ENCODE results near the gene HAUS7.

HAUS7 gene

DNA sequence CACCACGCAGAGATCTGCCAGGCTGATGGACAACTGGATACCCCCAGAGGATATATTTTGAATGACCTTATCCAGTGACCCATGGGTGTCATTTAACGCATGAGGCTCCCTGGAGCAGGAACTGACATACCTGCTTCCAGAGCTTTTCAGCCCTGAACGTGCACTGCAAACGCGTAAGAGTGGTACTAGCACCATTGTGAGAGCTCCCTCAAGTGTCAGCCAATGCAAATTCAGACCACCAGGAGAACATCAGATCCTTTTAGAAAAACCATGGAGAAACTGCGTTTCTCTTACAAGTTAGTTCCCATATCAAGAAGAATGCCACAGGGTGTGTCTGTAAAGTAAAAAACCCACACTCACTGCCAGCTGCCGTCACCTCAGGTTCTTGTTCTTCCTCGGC, 31.8 kb downstream of the HAUS7 start:
- Histone ChIP-seq H3K36me3 (ENCODE audit: control insufficient read depth, insufficient read depth, low read length) (no peaks in the 10 kb centered on the region), H3K4me3 (ENCODE audit: extremely low read depth, insufficient read depth, low read length, poor library complexity, severe bottlenecking) (no peak overlapping the region), H3K4me1 (ENCODE audit: control insufficient read depth, insufficient read depth, low read length, poor library complexity, severe bottlenecking) (no peaks in the 10 kb centered on the region), H3K9me3 (ENCODE audit: control insufficient read depth, low read length) (no peaks in the 10 kb centered on the region), H3K27ac (ENCODE audit: low read depth, low read length, severe bottlenecking) (no peak overlapping the region)
- WGBS, 2 experiments (ENCODE audit: insufficient coverage in 2 of 2): 30 to 45% methylated on average over 5 to 6 of the region's 8 CpGs

- WGBS, 2 experiments (ENCODE audit: insufficient coverage in 2 of 2): no CpG with 5 or more reads among the region's 3 CpGs
- Histone ChIP-seq H3K9me3 (ENCODE audit: control insufficient read depth, low read length) (no peaks in the 10 kb centered on the region), H3K36me3 (ENCODE audit: control insufficient read depth, insufficient read depth, low read length) (no peaks in the 10 kb centered on the region), H3K4me1 (ENCODE audit: control insufficient read depth, insufficient read depth, low read length, poor library complexity, severe bottlenecking) (no peaks in the 10 kb centered on the region), H3K4me3 (ENCODE audit: extremely low read depth, insufficient read depth, low read length, poor library complexity, severe bottlenecking) (no peak overlapping the region), H3K27ac (ENCODE audit: low read depth, low read length, severe bottlenecking) (no peak overlapping the region)
These were observed 34.5 kb downstream of the HAUS7 start for GRCh38 chrX:153435845-153436244.

DNA sequence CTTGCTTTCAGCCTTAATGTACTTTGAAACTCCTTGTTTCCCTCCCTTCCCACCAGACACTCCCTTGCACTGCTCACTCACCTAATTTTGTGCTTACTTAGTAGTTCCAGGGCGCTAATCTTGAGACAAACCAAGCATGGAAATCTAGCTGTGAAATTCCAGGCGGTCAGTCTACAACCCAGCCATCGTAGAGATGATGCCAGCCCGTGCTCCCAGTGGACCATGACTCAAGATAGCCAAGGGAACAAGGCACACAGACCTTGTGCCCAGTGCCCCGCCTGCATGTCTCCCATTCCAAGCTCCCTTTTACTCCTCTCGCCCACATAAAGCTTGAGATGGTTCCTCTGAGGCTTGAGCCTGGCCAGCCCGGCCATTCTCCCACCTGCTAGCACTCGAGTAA, 35.6 kb downstream of the HAUS7 start:
- 89 to 90% methylated on average over 2 to 4 of the region's 8 CpGs for WGBS, 2 experiments (ENCODE audit: insufficient coverage in 2 of 2)
- Histone ChIP-seq H3K27ac (ENCODE audit: low read depth, low read length, severe bottlenecking) (no peak overlapping the region), H3K36me3 (ENCODE audit: control insufficient read depth, insufficient read depth, low read length) (no peaks in the 10 kb centered on the region), H3K9me3 (ENCODE audit: control insufficient read depth, low read length) (no peaks in the 10 kb centered on the region), H3K4me3 (ENCODE audit: extremely low read depth, insufficient read depth, low read length, poor library complexity, severe bottlenecking) (no peak overlapping the region), H3K4me1 (ENCODE audit: control insufficient read depth, insufficient read depth, low read length, poor library complexity, severe bottlenecking) (no peaks in the 10 kb centered on the region)

DNA sequence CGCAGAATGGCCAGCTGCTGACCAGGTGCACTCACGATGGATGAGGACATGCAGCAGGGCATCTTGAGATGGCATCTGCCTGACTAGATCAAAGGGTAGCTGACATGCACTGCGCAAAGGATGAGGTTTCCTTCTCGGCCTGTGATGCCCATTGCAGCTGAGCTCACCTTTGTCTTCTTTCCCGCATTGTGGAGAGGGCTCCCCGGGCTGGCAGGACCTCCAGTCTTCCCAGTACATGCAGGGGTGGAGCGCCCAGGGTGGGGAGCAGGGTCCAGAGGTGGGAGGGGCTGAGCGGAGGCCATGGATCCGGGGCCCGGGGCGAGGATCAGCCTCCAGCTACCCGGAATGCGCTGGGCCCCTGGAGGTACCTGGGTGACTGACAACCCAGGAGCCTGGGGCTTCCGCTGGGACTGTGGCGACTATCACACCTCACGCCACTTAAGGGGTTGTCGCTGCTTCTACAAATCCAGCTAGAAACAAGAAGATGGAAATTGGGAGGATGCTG, 36.5 kb downstream of the HAUS7 start:
- Histone ChIP-seq H3K27ac (ENCODE audit: low read depth, low read length, severe bottlenecking) (no peak overlapping the region), H3K9me3 (ENCODE audit: control insufficient read depth, low read length) (no peaks in the 10 kb centered on the region), H3K36me3 (ENCODE audit: control insufficient read depth, insufficient read depth, low read length) (no peaks in the 10 kb centered on the region), H3K4me3 (ENCODE audit: extremely low read depth, insufficient read depth, low read length, poor library complexity, severe bottlenecking) (no peak overlapping the region), H3K4me1 (ENCODE audit: control insufficient read depth, insufficient read depth, low read length, poor library complexity, severe bottlenecking) (no peaks in the 10 kb centered on the region)
- WGBS, 2 experiments (ENCODE audit: insufficient coverage in 2 of 2): 86 to 94% methylated on average over 8 to 9 of the region's 17 CpGs

DNA sequence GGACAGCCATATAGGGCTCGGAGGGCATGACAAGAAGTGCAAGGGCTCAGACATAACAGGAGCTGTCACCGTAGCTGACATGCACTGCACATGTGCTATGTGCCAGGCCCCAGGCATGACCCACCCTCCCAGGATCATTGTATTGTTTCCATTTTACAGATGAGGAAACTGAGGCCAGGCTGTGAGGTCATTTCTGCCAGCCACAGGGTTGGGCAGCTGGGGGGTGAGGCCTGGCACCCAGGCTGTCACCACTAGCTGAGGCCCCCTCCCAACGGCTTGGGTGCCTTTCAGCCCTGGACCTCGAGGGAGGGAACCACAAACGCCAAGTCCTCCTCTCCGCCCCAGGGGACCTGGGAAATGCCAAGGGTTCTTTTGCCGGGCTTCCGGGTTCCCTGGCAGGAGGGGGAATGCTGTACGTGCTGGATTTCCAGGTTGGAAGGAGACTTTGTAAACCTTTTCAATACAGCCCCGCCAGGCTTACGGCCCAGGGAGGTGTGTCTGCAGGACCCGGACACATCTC, 37.2 kb downstream of the HAUS7 start:
- Histone ChIP-seq H3K4me3 (ENCODE audit: extremely low read depth, insufficient read depth, low read length, poor library complexity, severe bottlenecking) (no peak overlapping the region), H3K4me1 (ENCODE audit: control insufficient read depth, insufficient read depth, low read length, poor library complexity, severe bottlenecking) (no peaks in the 10 kb centered on the region), H3K36me3 (ENCODE audit: control insufficient read depth, insufficient read depth, low read length) (no peaks in the 10 kb centered on the region), H3K27ac (ENCODE audit: low read depth, low read length, severe bottlenecking) (no peak overlapping the region), H3K9me3 (ENCODE audit: control insufficient read depth, low read length) (no peaks in the 10 kb centered on the region)
- WGBS, 2 experiments (ENCODE audit: insufficient coverage in 2 of 2): 48 to 76% methylated on average over 3 to 5 of the region's 12 CpGs

- 89% methylated on average over 4 of the region's 6 CpGs; no CpG with 5 or more reads in 1 of the 2 experiments for WGBS, 2 experiments (ENCODE audit: insufficient coverage in 2 of 2)
- Histone ChIP-seq H3K36me3 (ENCODE audit: control insufficient read depth, insufficient read depth, low read length) (no peaks in the 10 kb centered on the region), H3K4me3 (ENCODE audit: extremely low read depth, insufficient read depth, low read length, poor library complexity, severe bottlenecking) (no peak overlapping the region), H3K27ac (ENCODE audit: low read depth, low read length, severe bottlenecking) (no peak overlapping the region), H3K9me3 (ENCODE audit: control insufficient read depth, low read length) (no peaks in the 10 kb centered on the region), H3K4me1 (ENCODE audit: control insufficient read depth, insufficient read depth, low read length, poor library complexity, severe bottlenecking) (no peaks in the 10 kb centered on the region)
These were observed 39.6 kb downstream of the HAUS7 start for GRCh38 chrX:153430796-153431195.

GRCh38 chrX:153426204-153426603, 44.2 kb downstream of the HAUS7 start:
- H3K9me3 ChIP-seq (ENCODE audit: control insufficient read depth, low read length): no peaks in the 10 kb centered on the region
- no peak overlapping the region for H3K27ac ChIP-seq (ENCODE audit: low read depth, low read length, severe bottlenecking)
- 86% methylated on average over 1 of the region's 3 CpGs; no CpG with 5 or more reads in 1 of the 2 experiments for WGBS, 2 experiments (ENCODE audit: insufficient coverage in 2 of 2)
- H3K4me3 ChIP-seq (ENCODE audit: extremely low read depth, insufficient read depth, low read length, poor library complexity, severe bottlenecking): no peak overlapping the region
- H3K36me3 ChIP-seq (ENCODE audit: control insufficient read depth, insufficient read depth, low read length): no peaks in the 10 kb centered on the region
- no peaks in the 10 kb centered on the region for H3K4me1 ChIP-seq (ENCODE audit: control insufficient read depth, insufficient read depth, low read length, poor library complexity, severe bottlenecking)

- H3K9me3 ChIP-seq (ENCODE audit: control insufficient read depth, low read length): no peaks in the 10 kb centered on the region
- H3K4me3 ChIP-seq (ENCODE audit: extremely low read depth, insufficient read depth, low read length, poor library complexity, severe bottlenecking): no peak overlapping the region
- H3K4me1 ChIP-seq (ENCODE audit: control insufficient read depth, insufficient read depth, low read length, poor library complexity, severe bottlenecking): no peaks in the 10 kb centered on the region
- H3K36me3 ChIP-seq (ENCODE audit: control insufficient read depth, insufficient read depth, low read length): no peaks in the 10 kb centered on the region
- WGBS, 2 experiments (ENCODE audit: insufficient coverage in 2 of 2): 81 to 84% methylated on average over 3 to 5 of the region's 8 CpGs
- H3K27ac ChIP-seq (ENCODE audit: low read depth, low read length, severe bottlenecking): no peak overlapping the region
These were observed 46.7 kb downstream of the HAUS7 start for GRCh38 chrX:153423652-153424051.

DNA sequence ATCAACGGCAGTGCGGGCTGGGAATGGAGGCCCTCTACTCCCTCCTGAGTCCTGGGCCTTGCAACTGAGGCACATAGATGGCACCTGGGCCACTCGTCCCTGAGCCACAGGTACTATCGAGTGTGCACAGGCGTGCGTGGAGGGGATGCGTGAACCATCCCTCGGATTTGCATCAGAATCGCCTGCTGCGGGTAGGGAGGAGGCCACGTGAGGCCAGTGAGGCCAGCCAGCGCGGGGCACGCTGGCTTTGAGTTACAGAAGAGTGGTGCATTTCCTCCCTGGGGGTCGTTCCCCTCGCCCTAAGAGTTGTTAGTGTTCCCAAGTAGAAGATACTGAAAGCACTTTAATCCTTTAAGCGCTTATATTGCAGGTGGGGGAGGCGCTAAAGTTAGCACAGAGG, 48.5 kb downstream of the HAUS7 start:
- H3K27ac ChIP-seq (ENCODE audit: low read depth, low read length, severe bottlenecking): no peak overlapping the region
- 89 to 91% methylated on average over 12 of the region's 18 CpGs for WGBS, 2 experiments (ENCODE audit: insufficient coverage in 2 of 2)

DNA sequence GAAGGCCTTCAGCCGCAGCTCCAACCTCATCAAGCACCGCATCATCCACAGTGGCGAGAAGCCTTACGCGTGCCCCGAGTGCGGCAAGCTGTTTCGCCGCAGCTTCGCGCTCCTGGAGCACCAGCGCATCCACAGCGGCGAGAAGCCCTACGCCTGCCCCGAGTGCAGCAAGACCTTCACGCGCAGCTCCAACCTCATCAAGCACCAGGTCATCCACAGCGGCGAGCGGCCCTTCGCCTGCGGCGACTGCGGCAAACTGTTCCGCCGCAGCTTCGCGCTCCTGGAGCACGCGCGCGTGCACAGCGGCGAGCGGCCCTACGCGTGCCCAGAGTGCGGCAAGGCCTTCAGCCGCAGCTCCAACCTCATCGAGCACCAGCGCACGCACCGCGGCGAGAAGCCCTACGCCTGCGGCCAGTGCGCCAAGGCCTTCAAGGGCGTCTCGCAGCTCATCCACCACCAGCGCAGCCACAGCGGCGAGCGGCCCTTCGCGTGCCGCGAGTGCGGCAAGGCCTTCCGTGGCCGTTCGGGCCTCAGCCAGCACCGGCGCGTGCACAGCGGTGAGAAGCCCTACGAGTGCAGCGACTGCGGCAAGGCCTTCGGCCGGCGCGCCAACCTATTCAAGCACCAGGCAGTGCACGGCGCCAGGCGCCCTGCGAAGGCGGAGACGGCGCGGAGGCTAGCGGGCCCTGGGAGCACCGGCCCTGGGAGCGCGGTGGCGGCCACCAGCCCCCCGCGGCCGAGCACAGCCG, 49.4 kb downstream of the HAUS7 start:
- no peaks in the 10 kb centered on the region for H3K4me1 ChIP-seq (ENCODE audit: control insufficient read depth, insufficient read depth, low read length, poor library complexity, severe bottlenecking)
- whole genome bisulfite sequencing, 2 experiments (ENCODE audit: insufficient coverage in 2 of 2): 95 to 98% methylated on average over 47 to 70 of the region's 91 CpGs
- no peak overlapping the region for H3K27ac ChIP-seq (ENCODE audit: low read depth, low read length, severe bottlenecking)
- no peaks in the 10 kb centered on the region for H3K36me3 ChIP-seq (ENCODE audit: control insufficient read depth, insufficient read depth, low read length)
- no peaks in the 10 kb centered on the region for H3K9me3 ChIP-seq (ENCODE audit: control insufficient read depth, low read length)
- H3K4me3 ChIP-seq (ENCODE audit: extremely low read depth, insufficient read depth, low read length, poor library complexity, severe bottlenecking): no peak overlapping the region

More for the DNA sequence above, 48.5 kb downstream of the HAUS7 start:
- H3K36me3 ChIP-seq (ENCODE audit: control insufficient read depth, insufficient read depth, low read length): no peaks in the 10 kb centered on the region
- H3K4me3 ChIP-seq (ENCODE audit: extremely low read depth, insufficient read depth, low read length, poor library complexity, severe bottlenecking): no peak overlapping the region
- no peaks in the 10 kb centered on the region for H3K4me1 ChIP-seq (ENCODE audit: control insufficient read depth, insufficient read depth, low read length, poor library complexity, severe bottlenecking)
- no peaks in the 10 kb centered on the region for H3K9me3 ChIP-seq (ENCODE audit: control insufficient read depth, low read length)

DNA sequence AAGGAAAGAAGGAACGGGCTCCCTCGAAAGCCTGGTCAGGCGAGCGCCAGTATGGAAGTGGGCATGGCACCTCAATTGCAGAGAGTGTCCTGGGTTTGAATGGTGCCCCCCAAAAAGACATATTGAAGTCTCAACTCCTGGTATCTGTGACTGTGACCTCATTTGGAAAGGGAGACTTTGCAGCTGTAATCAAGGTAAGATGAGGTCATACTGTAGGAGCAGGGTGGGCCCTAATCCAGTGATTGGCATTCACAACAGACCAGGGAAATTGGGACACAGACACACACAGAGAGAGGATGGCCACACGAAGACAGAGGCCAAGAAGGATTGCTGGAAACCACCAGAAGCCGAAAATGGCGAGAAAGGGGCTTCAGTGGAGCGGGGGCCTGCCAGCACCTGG, 52.7 kb downstream of the HAUS7 start:
- Histone ChIP-seq H3K27ac (ENCODE audit: low read depth, low read length, severe bottlenecking) (no peak overlapping the region), H3K9me3 (ENCODE audit: control insufficient read depth, low read length) (no peaks in the 10 kb centered on the region), H3K36me3 (ENCODE audit: control insufficient read depth, insufficient read depth, low read length) (no peaks in the 10 kb centered on the region), H3K4me3 (ENCODE audit: extremely low read depth, insufficient read depth, low read length, poor library complexity, severe bottlenecking) (no peak overlapping the region), H3K4me1 (ENCODE audit: control insufficient read depth, insufficient read depth, low read length, poor library complexity, severe bottlenecking) (no peaks in the 10 kb centered on the region)
- WGBS, 2 experiments (ENCODE audit: insufficient coverage in 2 of 2): 94 to 100% methylated on average over 5 of the region's 8 CpGs

All from mesodermal cell (in vitro differentiated cells).